Measurements from ENCODE around the gene RALGAPA2. TPM values are rescaled to one million over a fixed set of nuclear protein-coding genes. Genes with fewer than 3 reads are reported as not detected.

Gene RALGAPA2
- total and polyA plus RNA-seq, 7 donors: 8.4 to 23.2 (median 18.5) TPM

DNA sequence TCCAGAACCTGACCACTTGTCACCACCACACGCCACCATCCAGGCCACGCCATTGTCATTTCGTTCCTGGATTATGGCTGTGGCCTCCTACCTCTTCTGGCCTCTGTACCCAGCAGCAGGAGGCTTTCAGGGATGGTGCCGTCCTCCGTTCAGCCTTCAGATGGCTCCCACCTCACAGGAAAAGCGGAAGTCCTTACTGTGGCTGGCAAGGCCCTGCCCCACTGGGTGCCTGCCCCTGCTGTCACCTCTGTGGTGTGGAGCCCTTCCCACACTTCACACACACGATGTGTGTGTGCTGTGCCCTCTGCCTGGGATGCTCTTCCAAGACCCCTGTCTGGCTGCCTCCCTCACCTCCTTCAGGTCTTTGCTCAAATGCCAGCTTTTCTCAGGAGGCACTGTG lies 275.1 kb downstream of the RALGAPA2 start:
- intact Hi-C loops (cut with DNase I): no loop called here
- H3K9me3 ChIP-seq: no peaks in the 10 kb centered on the region

DNA sequence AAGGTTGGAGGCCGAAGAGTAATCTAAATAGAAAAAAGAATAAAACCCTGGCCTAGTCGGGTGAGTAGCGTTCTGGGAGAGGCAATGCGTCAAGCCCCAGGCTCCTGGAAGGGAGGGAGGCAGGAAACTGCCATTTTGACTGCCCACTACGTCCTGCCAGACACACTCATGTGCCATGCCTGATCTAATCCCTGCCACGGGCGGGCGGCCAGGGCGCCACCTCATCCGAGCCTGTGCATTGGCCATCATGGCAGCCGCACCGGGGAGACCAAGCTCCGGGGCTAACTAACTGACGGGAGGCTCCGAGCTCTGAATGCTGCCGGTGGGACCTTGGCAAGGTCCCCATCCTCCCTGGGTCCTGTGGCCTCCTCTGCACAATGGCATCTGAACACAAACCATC lies 275.8 kb downstream of the RALGAPA2 start:
- no peak overlapping the region for H3K4me3 ChIP-seq
- no peaks in the 10 kb centered on the region for H3K4me1 ChIP-seq
- no peak overlapping the region for H3K27ac ChIP-seq
- no peaks in the 10 kb centered on the region for H3K9me3 ChIP-seq
- intact Hi-C loops (cut with DNase I): no loop called here
- no peaks in the 10 kb centered on the region for H3K36me3 ChIP-seq
- 96 to 97% methylated on average over 16 of the region's 16 CpGs for WGBS, 2 donors
- no peaks in the 10 kb centered on the region for H3K27me3 ChIP-seq
- no peak for TF ChIP-seq POLR2AphosphoS5 (IDR thresholded peaks at IDR 0.05)
- no peak for TF ChIP-seq POLR2A (IDR thresholded peaks at IDR 0.05)
- TF ChIP-seq, protein P1, sequence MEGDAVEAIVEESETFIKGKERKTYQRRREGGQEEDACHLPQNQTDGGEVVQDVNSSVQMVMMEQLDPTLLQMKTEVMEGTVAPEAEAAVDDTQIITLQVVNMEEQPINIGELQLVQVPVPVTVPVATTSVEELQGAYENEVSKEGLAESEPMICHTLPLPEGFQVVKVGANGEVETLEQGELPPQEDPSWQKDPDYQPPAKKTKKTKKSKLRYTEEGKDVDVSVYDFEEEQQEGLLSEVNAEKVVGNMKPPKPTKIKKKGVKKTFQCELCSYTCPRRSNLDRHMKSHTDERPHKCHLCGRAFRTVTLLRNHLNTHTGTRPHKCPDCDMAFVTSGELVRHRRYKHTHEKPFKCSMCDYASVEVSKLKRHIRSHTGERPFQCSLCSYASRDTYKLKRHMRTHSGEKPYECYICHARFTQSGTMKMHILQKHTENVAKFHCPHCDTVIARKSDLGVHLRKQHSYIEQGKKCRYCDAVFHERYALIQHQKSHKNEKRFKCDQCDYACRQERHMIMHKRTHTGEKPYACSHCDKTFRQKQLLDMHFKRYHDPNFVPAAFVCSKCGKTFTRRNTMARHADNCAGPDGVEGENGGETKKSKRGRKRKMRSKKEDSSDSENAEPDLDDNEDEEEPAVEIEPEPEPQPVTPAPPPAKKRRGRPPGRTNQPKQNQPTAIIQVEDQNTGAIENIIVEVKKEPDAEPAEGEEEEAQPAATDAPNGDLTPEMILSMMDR (IDR thresholded peaks at IDR 0.05): no peak
- no peak for DNase-seq

More for the DNA sequence above, 275.1 kb downstream of the RALGAPA2 start:
- no peaks in the 10 kb centered on the region for H3K27me3 ChIP-seq
- no peaks in the 10 kb centered on the region for H3K36me3 ChIP-seq
- H3K27ac ChIP-seq: no peak overlapping the region
- no peak overlapping the region for H3K4me3 ChIP-seq
- 97 to 98% methylated on average over 7 of the region's 7 CpGs for WGBS, 2 donors
- no peak for DNase-seq
- no peak for TF ChIP-seq POLR2A (IDR thresholded peaks at IDR 0.05)
- TF ChIP-seq POLR2AphosphoS5 (IDR thresholded peaks at IDR 0.05): no peak
- no peak for TF ChIP-seq EP300 (IDR thresholded peaks at IDR 0.05)
- TF ChIP-seq, protein P1 (IDR thresholded peaks at IDR 0.05): no peak
- H3K4me1 ChIP-seq: no peaks in the 10 kb centered on the region

DNA sequence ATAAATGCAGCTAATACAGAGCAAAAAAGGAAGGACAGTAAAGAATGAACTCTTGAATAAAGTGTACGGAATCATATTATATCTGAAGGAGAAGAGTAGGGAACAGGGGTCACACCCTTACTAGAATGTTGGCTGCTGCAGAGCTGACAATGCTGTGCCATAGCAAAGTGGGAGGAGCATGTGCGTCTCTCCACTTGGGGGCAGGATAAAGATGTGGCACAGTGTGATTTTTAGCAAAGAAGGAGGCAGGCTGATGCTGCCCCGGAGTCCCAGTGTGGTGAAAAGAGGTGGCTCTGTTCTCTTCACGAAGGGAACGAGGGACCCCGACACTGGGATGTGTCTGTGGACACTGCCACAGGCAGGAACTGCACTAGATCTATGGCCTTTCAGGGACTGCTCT lies 277.0 kb downstream of the RALGAPA2 start:
- no peak overlapping the region for H3K4me3 ChIP-seq
- no peak overlapping the region for H3K27ac ChIP-seq
- DNase-seq: no peak
- intact Hi-C loops (cut with DNase I): no loop called here
- no peaks in the 10 kb centered on the region for H3K36me3 ChIP-seq
- TF ChIP-seq, protein P1 (IDR thresholded peaks at IDR 0.05): no peak
- TF ChIP-seq EP300 (IDR thresholded peaks at IDR 0.05) (no peak), POLR2A (IDR thresholded peaks at IDR 0.05) (no peak), POLR2AphosphoS5 (IDR thresholded peaks at IDR 0.05) (no peak)
- H3K4me1 ChIP-seq: no peaks in the 10 kb centered on the region
- 88 to 89% methylated on average over 6 of the region's 6 CpGs for WGBS, 2 donors
- H3K9me3 ChIP-seq: no peaks in the 10 kb centered on the region
- no peaks in the 10 kb centered on the region for H3K27me3 ChIP-seq

DNA sequence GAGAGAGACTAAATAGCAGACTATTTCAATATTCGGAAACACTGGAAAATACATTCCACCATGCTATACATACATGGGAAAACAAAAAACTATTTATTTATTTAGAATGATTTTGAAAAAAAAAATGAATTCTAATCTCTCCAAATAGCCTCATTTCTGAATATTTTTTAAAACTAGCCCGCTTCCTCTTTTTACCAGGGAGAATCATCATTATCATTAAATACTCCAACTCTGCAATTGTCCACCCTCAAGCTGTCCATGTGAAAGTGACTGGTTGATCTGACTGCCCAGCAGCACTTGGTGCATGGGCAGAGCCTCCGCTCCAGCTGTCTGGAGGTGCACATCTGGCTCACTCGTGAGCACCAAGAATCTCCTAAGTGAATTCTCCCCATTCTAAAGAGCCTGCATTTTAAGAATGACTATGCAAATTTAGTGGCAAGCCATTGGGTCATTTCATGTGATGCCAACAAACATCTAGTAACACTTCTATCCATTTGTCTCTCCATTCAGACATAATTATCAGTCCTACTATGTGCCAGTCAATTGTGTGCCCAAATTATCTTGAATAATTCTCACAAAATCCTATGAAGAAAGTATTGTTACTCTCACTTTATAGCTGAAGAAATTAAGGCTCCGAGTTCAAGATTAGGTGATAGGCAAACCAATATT lies 279.7 kb downstream of the RALGAPA2 start:
- H3K36me3 ChIP-seq: no peaks in the 10 kb centered on the region
- DNase-seq: no peak
- intact Hi-C loops (cut with DNase I): no loop called here
- no peak overlapping the region for H3K4me3 ChIP-seq
- 93 to 97% methylated on average over 5 of the region's 5 CpGs for WGBS, 2 donors
- no peak overlapping the region for H3K27ac ChIP-seq
- TF ChIP-seq, protein P1 (IDR thresholded peaks at IDR 0.05): no peak
- TF ChIP-seq POLR2A (IDR thresholded peaks at IDR 0.05): no peak
- no peak for TF ChIP-seq EP300 (IDR thresholded peaks at IDR 0.05)
- TF ChIP-seq POLR2AphosphoS5 (IDR thresholded peaks at IDR 0.05): no peak
- no peaks in the 10 kb centered on the region for H3K4me1 ChIP-seq
- H3K9me3 ChIP-seq: no peaks in the 10 kb centered on the region
- no peaks in the 10 kb centered on the region for H3K27me3 ChIP-seq

DNA sequence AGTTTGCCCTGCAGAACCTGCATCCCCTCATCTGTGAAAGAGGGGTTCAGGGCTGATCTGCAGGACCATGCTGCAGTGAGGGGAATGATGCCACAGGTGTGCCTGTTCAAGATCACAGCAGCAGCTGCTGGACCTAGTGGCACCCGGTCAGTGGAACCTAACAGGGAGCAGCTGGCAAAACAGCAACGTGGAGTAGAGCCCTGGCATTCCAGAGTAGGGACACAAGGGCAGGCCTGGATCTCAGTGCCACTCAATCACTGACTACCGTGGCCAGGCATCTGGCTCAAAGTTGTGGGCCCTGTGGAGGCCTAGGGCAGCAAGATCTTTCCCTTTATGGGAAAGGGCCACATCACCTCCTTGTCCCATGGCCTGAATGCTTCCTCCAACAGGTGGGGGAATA lies 282.4 kb downstream of the RALGAPA2 start:
- H3K36me3 ChIP-seq: no peaks in the 10 kb centered on the region
- H3K4me1 ChIP-seq: no peaks in the 10 kb centered on the region
- no peak overlapping the region for H3K4me3 ChIP-seq
- no peaks in the 10 kb centered on the region for H3K9me3 ChIP-seq
- TF ChIP-seq EP300 (IDR thresholded peaks at IDR 0.05) (no peak), POLR2A (IDR thresholded peaks at IDR 0.05) (no peak), POLR2AphosphoS5 (IDR thresholded peaks at IDR 0.05) (no peak)
- TF ChIP-seq, protein P1 (IDR thresholded peaks at IDR 0.05): no peak
- intact Hi-C loops (cut with DNase I): no loop called here
- no peak overlapping the region for H3K27ac ChIP-seq
- no peak for DNase-seq
- H3K27me3 ChIP-seq: no peaks in the 10 kb centered on the region
- 87 to 88% methylated on average over 3 of the region's 3 CpGs for WGBS, 2 donors
